KOPT-K1 (cell line): ENCODE results near the gene BABAM2.

ENCODE experiments used
- H3K27ac ChIP-seq: fragments of 200-600 bp; sonication (generic); 2 replicates; pipeline ENCODE4 v1.5.1; 2016; ENCODE audit warnings: antibody characterized with exemption, mild to moderate bottlenecking, low read depth, low read length; ENCODE audit not compliant: poor library complexity, severe bottlenecking
- H3K36me3 ChIP-seq: fragments of 200-600 bp; sonication (generic); 2 replicates; pipeline ENCODE4 v1.5.1; 2017; ENCODE audit warnings: antibody characterized with exemption, mild to moderate bottlenecking, low read length, moderate library complexity; ENCODE audit not compliant: insufficient read depth
- H3K9me3 ChIP-seq: fragments of 200-600 bp; sonication (generic); 2 replicates; pipeline ENCODE4 v1.5.1; 2017; ENCODE audit warnings: antibody characterized with exemption, low read length, mild to moderate bottlenecking; ENCODE audit not compliant: insufficient read depth, poor library complexity, severe bottlenecking

BABAM2 gene

GRCh38 chr2:27940090-27940671 is 49.7 kb downstream of the BABAM2 start:
- H3K36me3 ChIP-seq: no peaks in the 10 kb centered on the region
- H3K9me3 ChIP-seq: no peaks in the 10 kb centered on the region
- H3K27ac ChIP-seq: no peak overlapping the region

DNA sequence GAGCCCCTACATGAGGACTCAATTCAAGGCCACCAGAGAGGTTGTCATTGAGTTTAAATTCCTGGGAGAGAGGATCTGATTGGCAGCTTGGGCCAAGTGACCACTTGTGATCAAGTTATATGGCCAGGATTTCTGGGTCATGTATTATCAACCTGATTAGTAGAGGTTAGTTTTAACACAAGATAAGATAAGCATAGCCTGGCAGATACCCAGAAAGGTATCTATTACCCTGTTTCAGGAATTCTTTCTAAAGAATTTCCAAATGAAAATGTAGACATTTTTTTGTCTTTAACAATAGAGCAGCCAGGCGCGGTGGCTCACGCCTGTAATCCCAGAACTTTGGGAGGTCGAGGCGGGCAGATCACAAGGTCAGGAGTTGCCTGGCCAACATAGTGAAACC is 50.5 kb downstream of the BABAM2 start:
- no peaks in the 10 kb centered on the region for H3K36me3 ChIP-seq
- no peaks in the 10 kb centered on the region for H3K9me3 ChIP-seq
- no peak overlapping the region for H3K27ac ChIP-seq

- Histone ChIP-seq H3K36me3 (no peaks in the 10 kb centered on the region), H3K27ac (no peak overlapping the region), H3K9me3 (no peaks in the 10 kb centered on the region)
These were observed 52.4 kb downstream of the BABAM2 start for GRCh38 chr2:27942612-27943547.

DNA sequence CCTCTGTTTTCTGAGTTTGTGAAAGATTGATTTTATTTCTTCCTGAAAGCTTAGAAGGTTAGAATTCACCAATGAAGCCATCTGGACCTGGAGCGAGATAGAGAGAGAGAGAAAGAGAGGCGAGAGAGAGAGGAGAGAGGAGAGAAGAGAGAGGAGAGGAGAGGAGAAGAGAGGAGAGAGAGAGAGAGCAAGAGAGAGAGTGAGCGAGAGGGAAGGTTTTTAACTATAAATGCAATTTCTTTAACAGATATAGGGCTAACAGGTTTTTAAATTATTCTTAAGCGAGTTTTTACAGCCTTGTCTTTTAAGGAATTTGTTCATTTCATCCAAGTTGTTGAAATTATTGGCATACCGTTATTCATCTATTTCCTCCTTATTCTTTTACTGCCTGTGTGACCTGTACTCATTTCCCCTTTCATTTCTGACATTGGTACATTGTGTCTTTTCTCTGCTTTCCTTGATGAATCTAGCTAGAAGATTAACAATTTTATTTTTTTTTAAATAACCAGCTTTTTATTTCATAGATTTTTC is 56.1 kb downstream of the BABAM2 start:
- no peak overlapping the region for H3K27ac ChIP-seq
- H3K9me3 ChIP-seq: no peaks in the 10 kb centered on the region
- no peaks in the 10 kb centered on the region for H3K36me3 ChIP-seq

DNA sequence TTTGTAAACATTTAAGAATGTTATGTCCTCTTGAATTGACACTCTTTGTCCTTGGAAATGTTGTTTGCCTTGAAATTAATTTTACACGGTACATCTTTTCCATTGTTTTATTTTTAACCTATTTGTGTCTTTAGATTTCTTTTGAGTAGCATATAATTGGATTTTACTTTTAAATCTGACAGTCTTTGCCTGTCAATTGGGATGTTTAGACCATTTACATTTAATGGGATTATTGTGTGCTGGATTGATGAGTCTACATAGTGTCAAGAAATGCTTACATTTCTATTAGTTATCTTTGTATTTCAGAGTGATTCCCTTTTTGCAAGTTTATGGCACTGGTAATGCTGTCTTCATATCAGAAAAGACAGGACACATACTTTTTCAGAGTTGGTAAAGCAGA is 61.5 kb downstream of the BABAM2 start:
- no peak overlapping the region for H3K27ac ChIP-seq
- H3K36me3 ChIP-seq: no peaks in the 10 kb centered on the region
- H3K9me3 ChIP-seq: no peaks in the 10 kb centered on the region

DNA sequence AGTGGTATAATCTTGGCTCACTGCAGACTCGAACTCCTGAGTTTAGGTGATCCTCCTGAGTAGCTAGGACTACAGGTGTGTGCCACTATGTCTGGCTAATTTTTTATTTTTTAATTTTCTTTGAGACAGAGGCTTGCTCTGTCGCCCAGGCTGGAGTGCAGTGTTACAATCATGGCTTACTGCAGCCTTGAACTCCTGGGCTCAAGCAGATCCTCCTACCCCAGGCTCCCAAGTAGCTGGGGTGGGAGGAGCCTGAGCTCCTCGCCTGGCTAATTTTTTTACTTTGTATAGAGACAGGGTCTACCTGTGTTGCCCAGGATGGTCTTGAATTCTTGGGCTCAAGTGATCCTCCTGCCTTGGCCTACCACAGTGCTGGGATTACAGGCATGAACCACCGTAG is 62.5 kb downstream of the BABAM2 start:
- H3K27ac ChIP-seq: no peak overlapping the region
- H3K36me3 ChIP-seq: no peaks in the 10 kb centered on the region
- no peaks in the 10 kb centered on the region for H3K9me3 ChIP-seq

DNA sequence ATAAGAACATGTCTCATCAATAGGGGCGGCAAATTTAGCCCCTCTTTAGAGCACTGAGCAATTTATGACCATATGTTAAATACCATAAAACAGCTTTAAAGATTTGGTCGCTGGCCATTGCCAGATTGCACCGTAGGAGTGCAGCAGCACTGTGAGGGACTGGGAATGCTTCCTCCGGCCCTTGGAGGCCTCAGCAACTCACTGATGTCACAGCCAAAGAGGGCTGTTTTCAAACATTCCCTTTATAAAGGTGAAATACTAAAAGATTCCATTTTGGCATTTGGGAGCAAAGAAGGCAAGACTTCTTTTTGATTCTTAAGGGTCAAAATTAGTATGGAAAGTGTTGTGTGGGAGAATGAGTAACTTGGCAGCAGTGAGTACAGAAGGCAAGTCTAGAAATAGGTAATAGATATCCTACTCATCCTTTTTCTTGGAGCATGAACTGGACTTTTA is 63.7 kb downstream of the BABAM2 start:
- H3K27ac ChIP-seq: peak overlapping the region; percentile 66
- no peaks in the 10 kb centered on the region for H3K9me3 ChIP-seq
- no peaks in the 10 kb centered on the region for H3K36me3 ChIP-seq

GRCh38 chr2:27954771-27955383 is 64.3 kb downstream of the BABAM2 start:
- no peaks in the 10 kb centered on the region for H3K9me3 ChIP-seq
- H3K36me3 ChIP-seq: no peaks in the 10 kb centered on the region
- peak overlapping the region; percentile 66 for H3K27ac ChIP-seq

DNA sequence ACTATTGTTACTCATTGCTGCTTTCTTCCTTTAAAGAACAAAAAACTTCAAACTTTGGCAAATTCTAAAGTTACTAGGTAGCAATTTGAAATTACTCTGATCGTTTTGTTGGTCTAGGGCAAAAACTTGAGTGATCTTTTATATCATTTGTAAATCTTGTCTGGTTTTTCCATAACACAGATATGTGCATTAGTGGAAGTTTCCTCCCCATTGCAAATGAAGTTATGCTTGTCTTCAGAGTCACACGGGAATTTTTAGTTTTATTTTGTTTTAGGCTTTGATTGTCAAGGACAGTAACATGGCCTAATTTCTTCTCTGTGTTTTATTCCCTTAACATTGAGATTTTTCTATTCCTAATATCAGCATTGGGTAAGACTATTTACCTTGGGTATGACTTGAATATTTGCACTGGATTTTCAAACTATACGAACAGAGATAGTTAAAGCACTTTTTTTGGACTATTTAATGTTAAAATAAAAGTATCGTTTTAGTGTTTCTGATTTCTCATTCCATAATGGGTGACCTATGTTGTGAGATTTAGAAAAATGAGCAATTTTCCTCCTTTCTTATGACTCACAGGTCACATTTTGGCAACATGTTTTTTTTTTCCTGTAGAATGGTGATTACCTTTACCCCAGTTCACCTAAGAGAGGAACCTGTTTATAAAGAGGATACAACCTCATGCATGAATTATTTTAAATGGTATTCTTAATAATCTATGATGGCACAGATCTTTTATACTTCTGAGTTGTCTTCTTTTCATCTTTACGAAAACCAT is 65.0 kb downstream of the BABAM2 start:
- H3K36me3 ChIP-seq: no peaks in the 10 kb centered on the region
- H3K27ac ChIP-seq: peak overlapping the region; percentile 66
- H3K9me3 ChIP-seq: no peaks in the 10 kb centered on the region

GRCh38 chr2:27956888-27957287 is 66.4 kb downstream of the BABAM2 start:
- Histone ChIP-seq H3K27ac (no peak overlapping the region), H3K9me3 (no peaks in the 10 kb centered on the region)

GRCh38 chr2:27958711-27959378 is 68.3 kb downstream of the BABAM2 start:
- Histone ChIP-seq H3K36me3 (no peaks in the 10 kb centered on the region), H3K27ac (no peak overlapping the region), H3K9me3 (no peaks in the 10 kb centered on the region)

More at GRCh38 chr2:27956888-27957287, 66.4 kb downstream of the BABAM2 start:
- H3K36me3 ChIP-seq: no peaks in the 10 kb centered on the region

DNA sequence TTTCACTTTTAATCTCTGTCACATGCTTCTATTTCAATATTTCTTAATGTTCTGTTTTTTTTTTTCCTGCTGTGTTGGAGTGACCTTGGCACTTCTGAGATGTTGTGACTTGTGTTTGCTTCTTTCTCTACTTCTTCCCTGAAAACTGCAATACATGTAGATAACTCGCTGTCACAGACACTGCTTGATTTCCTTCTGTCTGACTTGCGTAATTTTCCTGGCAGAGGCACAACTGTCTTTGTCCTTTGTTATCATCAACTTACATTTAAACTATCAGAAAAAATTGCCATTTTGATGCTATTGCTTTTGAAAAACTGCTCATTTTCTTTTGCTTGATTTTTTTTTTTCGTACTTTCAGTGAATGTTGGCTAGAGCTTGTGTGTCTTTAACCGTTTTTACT is 69.0 kb downstream of the BABAM2 start:
- Histone ChIP-seq H3K36me3 (no peaks in the 10 kb centered on the region), H3K9me3 (no peaks in the 10 kb centered on the region), H3K27ac (no peak overlapping the region)

- peak overlapping the region; percentile 20 for H3K27ac ChIP-seq
- H3K9me3 ChIP-seq: no peaks in the 10 kb centered on the region
- no peaks in the 10 kb centered on the region for H3K36me3 ChIP-seq
These were observed 69.8 kb downstream of the BABAM2 start for GRCh38 chr2:27960237-27960912.

DNA sequence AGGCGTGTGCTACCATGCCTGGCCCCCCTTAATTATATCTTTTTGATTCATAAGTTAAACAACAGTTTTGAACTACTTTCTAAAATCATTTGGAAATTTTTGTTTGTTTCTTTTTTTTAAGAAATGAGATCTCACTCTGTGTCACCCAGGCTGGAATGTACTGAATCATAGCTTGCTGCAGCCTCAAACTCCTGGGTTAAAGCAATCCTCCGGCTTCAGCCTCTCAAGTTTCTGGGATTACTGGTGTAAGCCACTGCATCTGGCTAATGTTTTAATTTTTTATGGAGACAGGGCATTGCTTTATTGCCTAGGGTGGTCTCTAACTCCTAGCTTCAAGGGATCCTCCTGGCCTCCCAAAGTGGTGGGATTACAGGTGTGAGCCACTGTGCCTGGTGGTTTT is 71.5 kb downstream of the BABAM2 start:
- Histone ChIP-seq H3K9me3 (no peaks in the 10 kb centered on the region), H3K27ac (no peak overlapping the region), H3K36me3 (no peaks in the 10 kb centered on the region)
